Testis (tissue), 2 donors: ENCODE measurements around the gene CCDC102A.

Experiments
- CTCF ChIP-seq, 3 experiments: fragments of 450-650 bp in 2 of 3; fragments of 200-600 bp in 1 of 3; sonication (generic) in 1 of 3; IDR thresholded peaks; one replicate each; pipeline ENCODE4 v1.5.1; 2016 to 2019; ENCODE audit warnings: antibody characterized with exemption in 3 of 3, mild to moderate bottlenecking in 2 of 3, moderate library complexity in 1 of 3
- POLR2A ChIP-seq: fragments of 450-650 bp; IDR thresholded peaks from one replicate; pipeline ENCODE4 v1.6.1; 2017; ENCODE audit warnings: antibody characterized with exemption, mild to moderate bottlenecking, moderate library complexity

DNA sequence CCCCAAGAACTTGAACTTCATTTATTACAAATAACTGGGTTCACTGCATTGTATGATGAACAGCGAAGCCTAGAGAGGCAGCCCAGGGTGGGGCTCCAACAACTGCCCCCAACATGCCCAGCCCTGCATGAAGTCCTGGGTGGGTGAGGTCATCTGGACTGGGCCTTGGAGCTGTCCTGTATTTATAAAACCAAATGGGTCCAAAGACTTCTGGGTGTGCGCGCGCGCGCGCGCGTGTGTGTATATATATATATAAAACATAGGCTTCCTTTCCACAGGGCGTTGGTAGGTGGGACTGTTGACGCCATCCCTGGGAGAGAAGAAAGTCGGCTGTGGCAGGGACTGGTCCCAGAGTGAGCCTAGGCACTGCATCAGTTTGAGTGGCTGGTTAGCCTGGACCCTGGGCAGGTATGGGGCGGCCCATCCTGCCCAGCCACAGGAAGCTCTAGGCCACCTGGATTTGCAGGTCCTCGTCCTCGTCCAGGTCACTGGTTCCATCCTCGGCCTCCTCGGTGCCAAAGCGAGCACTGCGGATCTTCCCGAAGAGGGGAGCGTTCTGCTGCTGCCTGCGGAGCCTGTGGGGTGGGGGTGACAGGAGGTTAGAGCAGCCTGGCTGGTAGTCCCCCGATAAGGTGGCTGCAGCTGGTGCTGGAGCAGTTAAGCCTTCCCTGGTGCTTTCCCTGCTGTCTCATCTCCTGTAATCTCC, 23.9 kb downstream of the CCDC102A start:
- TF ChIP-seq POLR2A (no peak), CTCF (IDR thresholded peaks at IDR 0.05) (no peak)
